ENCODE measurements around the gene ATP5F1C. TPM values are rescaled to one million over a fixed set of nuclear protein-coding genes. Genes with fewer than 3 reads are reported as not detected.
A peak's percentile ranks its signal among the peaks of the same experiment; 100 is the strongest.
"Not testable (repeated sequence)": the region's sequence is repeated elsewhere in the genome, so short reads cannot be mapped to it uniquely, and the experiment has no call there.

ATP5F1C gene
- polyA plus RNA-seq, 1 of the 3 experiments (the other 2 are of a cell fraction), result 299 TPM

- TF ChIP-seq GATA2 (CRISPR knock-in tag; IDR thresholded peaks at IDR 0.05), result no peak
- TF ChIP-seq TEAD4 (IDR thresholded peaks at IDR 0.05; ENCODE audit: borderline replicate concordance, insufficient read depth), result no peak
Observed at GRCh38 chr10:7776777-7777176, 11.2 kb upstream of the ATP5F1C start (continued).

- H3K4me2 ChIP-seq; H3K9me2 ChIP-seq; H3K9me3 ChIP-seq; H3F3A ChIP-seq (replicated peaks; ENCODE audit: insufficient read depth); H3K9ac ChIP-seq; POLR2A ChIA-PET; H3K4me1 ChIP-seq (ENCODE audit: control insufficient read depth in 1 of 2, insufficient read depth in 2 of 2, low read depth in 1 of 2, low read length in 1 of 2); H3K27me3 ChIP-seq (ENCODE audit: insufficient read depth); H3K4me3 ChIP-seq (ENCODE audit: low read depth in 2 of 2, low read length in 1 of 2); H2AFZ ChIP-seq (ENCODE audit: low read depth); DNase-seq; CTCF ChIA-PET; H3K27ac ChIP-seq (ENCODE audit: low read depth in 2 of 2, low read length in 1 of 2): not testable (repeated sequence)
- Histone ChIP-seq H3K79me2 (ENCODE audit: insufficient read depth) (peaks cover 70% of the 10 kb centered on the region), H3K36me3 (replicated peaks in 1 of 2; ENCODE audit: control insufficient read depth in 1 of 2, insufficient read depth in 2 of 2, low read length in 1 of 2) (peaks cover 30 to 34% of the 10 kb centered on the region in 2 experiments), H4K20me1 (ENCODE audit: insufficient read depth) (peaks cover 28% of the 10 kb centered on the region)
- 92% methylated on average over 6 of the region's 6 CpGs for WGBS (ENCODE audit: low lambda C conversion rate)
Observed at GRCh38 chr10:7782194-7782593, 5.8 kb upstream of the ATP5F1C start.

- CTCF ChIA-PET, result no interaction called here
- WGBS (ENCODE audit: low lambda C conversion rate), result 93% methylated on average over 3 of the region's 3 CpGs
- peaks cover 3 to 5% of the 10 kb centered on the region in 2 experiments for H3K36me3 ChIP-seq (replicated peaks in 1 of 2; ENCODE audit: control insufficient read depth in 1 of 2, insufficient read depth in 2 of 2, low read length in 1 of 2)
- no peak overlapping the region for H3K27ac ChIP-seq (ENCODE audit: low read depth in 2 of 2, low read length in 1 of 2)
- H3K4me2 ChIP-seq, result peak overlapping the region; percentile 86
- peaks cover 53% of the 10 kb centered on the region for H4K20me1 ChIP-seq (ENCODE audit: insufficient read depth)
- no peaks in the 10 kb centered on the region for H3K9me3 ChIP-seq
- TF ChIP-seq JUND (IDR thresholded peaks at IDR 0.05) (no peak), ZBTB33 (IDR thresholded peaks at IDR 0.05; ENCODE audit: borderline replicate concordance, low read depth) (no peak), REST (IDR thresholded peaks at IDR 0.05; ENCODE audit: low read depth, low read length) (no peak), CTCF (IDR thresholded peaks at IDR 0.05) (no peak), SIN3A (IDR thresholded peaks at IDR 0.05; ENCODE audit: borderline replicate concordance, low read depth, low read length) (no peak), USF1 (IDR thresholded peaks at IDR 0.05; ENCODE audit: borderline replicate concordance, low read depth) (no peak), TEAD4 (IDR thresholded peaks at IDR 0.05; ENCODE audit: borderline replicate concordance, insufficient read depth) (no peak), EP300 (IDR thresholded peaks at IDR 0.05; ENCODE audit: borderline replicate concordance in 1 of 2, low read depth in 1 of 2, low read length in 1 of 2) (no peak), TCF12 (IDR thresholded peaks at IDR 0.05) (no peak), GABPA (IDR thresholded peaks at IDR 0.05; ENCODE audit: low read depth) (no peak), YY1 (IDR thresholded peaks at IDR 0.05; ENCODE audit: low read depth) (no peak), IRF3 (IDR thresholded peaks at IDR 0.05; ENCODE audit: low read depth, low read length) (no peak)
- H3K27me3 ChIP-seq (ENCODE audit: insufficient read depth), result no peaks in the 10 kb centered on the region
- H3K79me2 ChIP-seq (ENCODE audit: insufficient read depth), result peaks cover 100% of the 10 kb centered on the region
- peaks cover 7 to 14% of the 10 kb centered on the region in 2 experiments; a peak in 3 of 4 replicates for H3K4me1 ChIP-seq (ENCODE audit: control insufficient read depth in 1 of 2, insufficient read depth in 2 of 2, low read depth in 1 of 2, low read length in 1 of 2)
- H3K4me3 ChIP-seq (ENCODE audit: low read depth in 2 of 2, low read length in 1 of 2), result peak overlapping the region; percentile 85 to 92; a peak in 3 of 4 replicates
- no peak overlapping the region for H2AFZ ChIP-seq (ENCODE audit: low read depth)
- peak overlapping the region; percentile 88; the same call in 1 of the 2 replicates for H3K9ac ChIP-seq
- no peak for DNase-seq
- H3K9me2 ChIP-seq, result no peaks in the 10 kb centered on the region
- peaks cover 1% of the 10 kb centered on the region for H3F3A ChIP-seq (replicated peaks; ENCODE audit: insufficient read depth)
- POLR2A ChIA-PET, result no interaction called here
Observed at GRCh38 chr10:7786430-7786829, 1.5 kb upstream of the ATP5F1C start.

All from SK-N-SH (cell line).